Peyer's patch (tissue), 4 donors: Measurements from ENCODE around the gene RALGDS. TPM values are rescaled to one million over a fixed set of nuclear protein-coding genes. Genes with fewer than 3 reads are reported as not detected.
"Not testable (repeated sequence)": the region's sequence is repeated elsewhere in the genome, so short reads cannot be mapped to it uniquely, and the experiment has no call there.

ENCODE experiments used
- DNase-seq, 3 donors: peaks; one replicate each; pipeline ENCODE4 v3.0.0-alpha.2; 2017 to 2019
- H3K27ac ChIP-seq, 4 donors: fragments of 200-600 bp; sonication (generic); one replicate each; pipeline ENCODE4 v1.5.1; 2016 to 2019
- H3K27me3 ChIP-seq, 2 donors: fragments of 200-600 bp; sonication (generic); one replicate each; pipeline ENCODE4 v1.5.1; 2019
- H3K36me3 ChIP-seq, 3 donors: fragments of 200-600 bp; sonication (generic); one replicate each; pipeline ENCODE4 v1.5.1; 2016 to 2019
- H3K4me1 ChIP-seq, 4 donors: fragments of 200-600 bp; sonication (generic); one replicate each; pipeline ENCODE4 v1.5.1; 2016 to 2019
- H3K4me3 ChIP-seq, 4 donors: fragments of 200-600 bp; sonication (generic); 1 replicate in 3 of 4; 2 replicates in 1 of 4; pipeline ENCODE4 v1.5.1; 2016 to 2019; ENCODE audit warnings: mild to moderate bottlenecking in 1 of 4
- H3K9me3 ChIP-seq, 4 donors: fragments of 200-600 bp; sonication (generic); one replicate each; pipeline ENCODE4 v1.5.1; 2016 to 2019; ENCODE audit warnings: mild to moderate bottlenecking in 1 of 4
- POLR2A ChIP-seq, 2 donors: fragments of 450-650 bp; IDR thresholded peaks; one replicate each; pipeline ENCODE4 v1.5.1; 2017; ENCODE audit warnings: antibody characterized with exemption in 2 of 2, mild to moderate bottlenecking in 2 of 2, moderate library complexity in 2 of 2
- total RNA-seq, 4 donors: library from RNA; depleted of rRNA; stranded (reverse); fragments of >200 nt; gene quantifications; one replicate each; pipeline ENCODE4 v1.1.0, GENCODE V29; 2016
- TF ChIP-seq, protein P1 (sequence below), 6 experiments: fragments of 450-650 bp in 4 of 6; fragments of 200-600 bp in 2 of 6; sonication (generic) in 1 of 6; IDR thresholded peaks; one replicate each; pipeline ENCODE4 v1.5.1; 2017 to 2019; ENCODE audit warnings: antibody characterized with exemption in 6 of 6, mild to moderate bottlenecking in 3 of 6, moderate library complexity in 1 of 6

The RALGDS gene
- total RNA-seq, 4 donors from 2014 or later, result 53.1 to 237 (median 139) TPM

DNA sequence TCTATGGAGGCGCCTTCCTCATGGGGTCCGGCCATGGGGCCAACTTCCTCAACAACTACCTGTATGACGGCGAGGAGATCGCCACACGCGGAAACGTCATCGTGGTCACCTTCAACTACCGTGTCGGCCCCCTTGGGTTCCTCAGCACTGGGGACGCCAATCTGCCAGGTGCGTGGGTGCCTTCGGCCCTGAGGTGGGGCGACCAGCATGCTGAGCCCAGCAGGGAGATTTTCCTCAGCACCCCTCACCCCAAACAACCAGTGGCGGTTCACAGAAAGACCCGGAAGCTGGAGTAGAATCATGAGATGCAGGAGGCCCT is 56.0 kb downstream of the RALGDS start:
- peaks cover 0 to 12% (median 0%) of the 10 kb centered on the region in 4 donors for H3K4me1 ChIP-seq
- H3K4me3 ChIP-seq, result no peak overlapping the region
- no peaks in the 10 kb centered on the region for H3K27me3 ChIP-seq
- TF ChIP-seq POLR2A (IDR thresholded peaks at IDR 0.05), result no peak
- TF ChIP-seq, protein P1, sequence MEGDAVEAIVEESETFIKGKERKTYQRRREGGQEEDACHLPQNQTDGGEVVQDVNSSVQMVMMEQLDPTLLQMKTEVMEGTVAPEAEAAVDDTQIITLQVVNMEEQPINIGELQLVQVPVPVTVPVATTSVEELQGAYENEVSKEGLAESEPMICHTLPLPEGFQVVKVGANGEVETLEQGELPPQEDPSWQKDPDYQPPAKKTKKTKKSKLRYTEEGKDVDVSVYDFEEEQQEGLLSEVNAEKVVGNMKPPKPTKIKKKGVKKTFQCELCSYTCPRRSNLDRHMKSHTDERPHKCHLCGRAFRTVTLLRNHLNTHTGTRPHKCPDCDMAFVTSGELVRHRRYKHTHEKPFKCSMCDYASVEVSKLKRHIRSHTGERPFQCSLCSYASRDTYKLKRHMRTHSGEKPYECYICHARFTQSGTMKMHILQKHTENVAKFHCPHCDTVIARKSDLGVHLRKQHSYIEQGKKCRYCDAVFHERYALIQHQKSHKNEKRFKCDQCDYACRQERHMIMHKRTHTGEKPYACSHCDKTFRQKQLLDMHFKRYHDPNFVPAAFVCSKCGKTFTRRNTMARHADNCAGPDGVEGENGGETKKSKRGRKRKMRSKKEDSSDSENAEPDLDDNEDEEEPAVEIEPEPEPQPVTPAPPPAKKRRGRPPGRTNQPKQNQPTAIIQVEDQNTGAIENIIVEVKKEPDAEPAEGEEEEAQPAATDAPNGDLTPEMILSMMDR (IDR thresholded peaks at IDR 0.05), result no peak
- H3K36me3 ChIP-seq, result no peaks in the 10 kb centered on the region
- DNase-seq, result no peak
- H3K9me3 ChIP-seq, result no peaks in the 10 kb centered on the region
- no peak overlapping the region for H3K27ac ChIP-seq

DNA sequence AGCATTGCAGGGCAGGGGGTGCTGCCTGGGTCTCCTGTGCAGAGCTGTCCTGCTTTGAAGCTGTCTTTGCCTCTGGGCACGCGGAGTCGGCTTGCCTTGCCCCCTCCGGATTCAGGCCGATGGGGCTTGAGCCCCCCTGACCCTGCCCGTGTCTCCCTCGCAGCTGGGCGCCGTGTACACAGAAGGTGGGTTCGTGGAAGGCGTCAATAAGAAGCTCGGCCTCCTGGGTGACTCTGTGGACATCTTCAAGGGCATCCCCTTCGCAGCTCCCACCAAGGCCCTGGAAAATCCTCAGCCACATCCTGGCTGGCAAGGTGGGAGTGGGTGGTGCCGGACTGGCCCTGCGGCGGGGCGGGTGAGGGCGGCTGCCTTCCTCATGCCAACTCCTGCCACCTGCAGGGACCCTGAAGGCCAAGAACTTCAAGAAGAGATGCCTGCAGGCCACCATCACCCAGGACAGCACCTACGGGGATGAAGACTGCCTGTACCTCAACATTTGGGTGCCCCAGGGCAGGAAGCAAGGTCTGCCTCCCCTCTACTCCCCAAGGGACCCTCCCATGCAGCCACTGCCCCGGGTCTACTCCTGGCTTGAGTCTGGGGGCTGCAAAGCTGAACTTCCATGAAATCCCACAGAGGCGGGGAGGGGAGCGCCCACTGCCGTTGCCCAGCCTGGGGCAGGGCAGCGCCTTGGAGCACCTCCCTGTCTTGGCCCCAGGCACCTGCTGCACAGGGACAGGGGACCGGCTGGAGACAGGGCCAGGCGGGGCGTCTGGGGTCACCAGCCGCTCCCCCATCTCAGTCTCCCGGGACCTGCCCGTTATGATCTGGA is 56.6 kb downstream of the RALGDS start:
- Histone ChIP-seq H3K4me3 (no peak overlapping the region), H3K27me3 (no peaks in the 10 kb centered on the region), H3K36me3 (no peaks in the 10 kb centered on the region), H3K4me1 (peaks cover 0 to 17% (median 0%) of the 10 kb centered on the region in 4 donors), H3K27ac (no peak overlapping the region), H3K9me3 (no peaks in the 10 kb centered on the region)
- no peak for DNase-seq
- no peak for TF ChIP-seq POLR2A (IDR thresholded peaks at IDR 0.05)
- TF ChIP-seq, protein P1 (IDR thresholded peaks at IDR 0.05), result no peak

DNA sequence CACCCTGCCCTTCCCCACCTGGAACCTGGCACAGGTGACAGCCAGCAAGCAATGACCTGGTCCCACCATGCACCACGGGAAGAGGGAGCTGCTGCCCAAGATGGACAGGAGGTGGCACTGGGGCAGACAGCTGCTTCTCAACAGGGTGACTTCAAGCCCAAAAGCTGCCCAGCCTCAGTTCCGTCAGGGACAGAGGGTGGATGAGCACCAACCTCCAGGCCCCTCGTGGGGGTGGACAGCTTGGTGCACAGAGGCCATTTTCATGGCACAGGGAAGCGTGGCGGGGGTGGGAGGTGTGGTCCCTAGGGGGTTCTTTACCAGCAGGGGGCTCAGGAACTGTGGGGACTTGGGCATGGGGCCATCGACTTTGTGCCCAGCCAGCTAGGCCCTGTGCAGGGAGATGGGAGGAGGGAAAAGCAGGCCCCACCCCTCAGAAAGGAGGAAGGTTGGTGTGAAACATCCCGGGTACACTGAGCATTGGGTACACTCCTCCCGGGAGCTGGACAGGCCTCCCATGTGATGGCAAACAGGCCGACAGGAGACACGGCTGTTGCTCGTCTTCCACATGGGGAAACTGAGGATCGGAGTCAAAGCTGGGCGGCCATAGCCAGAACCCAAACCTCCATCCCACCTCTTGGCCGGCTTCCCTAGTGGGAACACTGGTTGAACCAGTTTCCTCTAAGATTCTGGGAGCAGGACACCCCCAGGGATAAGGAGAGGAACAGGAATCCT is 57.4 kb downstream of the RALGDS start:
- H3K27ac ChIP-seq, result no peak overlapping the region
- no peaks in the 10 kb centered on the region for H3K36me3 ChIP-seq
- H3K27me3 ChIP-seq, result no peaks in the 10 kb centered on the region
- TF ChIP-seq POLR2A (IDR thresholded peaks at IDR 0.05), result no peak
- TF ChIP-seq, protein P1 (IDR thresholded peaks at IDR 0.05), result no peak
- no peaks in the 10 kb centered on the region for H3K9me3 ChIP-seq
- H3K4me3 ChIP-seq, result no peak overlapping the region
- H3K4me1 ChIP-seq, result peaks cover 0 to 25% (median 0%) of the 10 kb centered on the region in 4 donors
- DNase-seq, result no peak

DNA sequence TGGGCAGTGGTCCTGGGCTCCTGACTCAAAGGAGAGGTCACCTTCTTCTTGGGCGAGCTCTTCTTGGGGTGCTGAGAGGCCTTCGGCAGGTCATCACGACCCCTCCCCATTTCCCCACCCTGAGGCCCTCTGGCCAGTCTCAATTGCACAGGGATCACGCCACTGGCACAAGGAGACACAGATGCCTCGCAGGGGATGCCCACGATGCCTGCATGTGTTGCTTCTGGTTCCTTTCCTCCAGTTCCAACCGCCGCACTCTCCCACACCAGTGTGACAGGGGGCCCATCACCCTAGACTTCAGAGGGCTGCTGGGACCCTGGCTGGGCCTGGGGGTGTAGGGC is 57.9 kb downstream of the RALGDS start:
- H3K27ac ChIP-seq, result no peak overlapping the region
- H3K36me3 ChIP-seq, result no peaks in the 10 kb centered on the region
- peaks cover 0 to 29% (median 0%) of the 10 kb centered on the region in 4 donors for H3K4me1 ChIP-seq
- DNase-seq, result no peak
- TF ChIP-seq POLR2A (IDR thresholded peaks at IDR 0.05), result no peak
- TF ChIP-seq, protein P1 (IDR thresholded peaks at IDR 0.05), result no peak
- H3K9me3 ChIP-seq, result no peaks in the 10 kb centered on the region
- no peaks in the 10 kb centered on the region for H3K27me3 ChIP-seq
- H3K4me3 ChIP-seq, result no peak overlapping the region

DNA sequence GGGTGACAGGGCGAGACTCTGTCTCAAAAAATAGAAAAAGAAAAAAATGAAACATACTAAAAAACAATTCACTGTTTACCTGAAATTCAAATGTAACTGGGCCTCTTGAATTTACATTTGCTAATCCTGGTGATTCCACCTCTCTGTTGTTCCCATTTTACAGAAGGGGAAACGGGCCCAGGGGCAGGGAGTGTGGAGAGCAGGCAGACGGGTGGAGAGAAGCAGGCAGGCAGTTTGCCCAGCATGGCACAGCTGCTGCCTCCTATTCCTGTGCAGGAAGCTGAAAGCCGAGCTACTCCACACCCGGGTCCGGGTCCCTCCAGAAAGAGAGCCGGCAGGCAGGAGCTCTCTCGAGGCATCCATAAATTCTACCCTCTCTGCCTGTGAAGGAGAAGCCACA is 58.5 kb downstream of the RALGDS start:
- not testable (repeated sequence) for H3K27ac ChIP-seq, H3K4me3 ChIP-seq, H3K27me3 ChIP-seq, H3K9me3 ChIP-seq, DNase-seq, H3K36me3 ChIP-seq
- H3K4me1 ChIP-seq, result peaks cover 0 to 29% (median 0%) of the 10 kb centered on the region in 4 donors

DNA sequence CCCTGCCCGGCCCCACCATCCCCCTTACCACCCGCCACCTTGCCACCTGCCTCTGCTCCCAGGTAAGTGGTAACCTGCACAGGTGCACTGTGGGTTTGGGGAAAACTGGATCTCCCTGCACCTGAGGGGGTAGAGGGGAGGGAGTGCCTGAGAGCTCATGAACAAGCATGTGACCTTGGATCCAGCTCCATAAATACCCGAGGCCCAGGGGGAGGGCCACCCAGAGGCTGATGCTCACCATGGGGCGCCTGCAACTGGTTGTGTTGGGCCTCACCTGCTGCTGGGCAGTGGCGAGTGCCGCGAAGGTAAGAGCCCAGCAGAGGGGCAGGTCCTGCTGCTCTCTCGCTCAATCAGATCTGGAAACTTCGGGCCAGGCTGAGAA is 59.3 kb downstream of the RALGDS start, which contains the start of gene CEL:
Gene CEL, plus strand, starts transcription at position 218 of the 382 bp plus-strand sequence. Its CDS starts 22 bp downstream, at position 240.
- H3K9me3 ChIP-seq, H3K36me3 ChIP-seq, H3K4me3 ChIP-seq, H3K27me3 ChIP-seq: not testable (repeated sequence)
- peaks cover 0 to 32% (median 0%) of the 10 kb centered on the region in 4 donors for H3K4me1 ChIP-seq
- DNase-seq, result peak in 1 of 3 donors; percentile 70
- peak within 1 kb of the TSS in 2 of 4 donors; percentile 22 to 66 for H3K27ac ChIP-seq

DNA sequence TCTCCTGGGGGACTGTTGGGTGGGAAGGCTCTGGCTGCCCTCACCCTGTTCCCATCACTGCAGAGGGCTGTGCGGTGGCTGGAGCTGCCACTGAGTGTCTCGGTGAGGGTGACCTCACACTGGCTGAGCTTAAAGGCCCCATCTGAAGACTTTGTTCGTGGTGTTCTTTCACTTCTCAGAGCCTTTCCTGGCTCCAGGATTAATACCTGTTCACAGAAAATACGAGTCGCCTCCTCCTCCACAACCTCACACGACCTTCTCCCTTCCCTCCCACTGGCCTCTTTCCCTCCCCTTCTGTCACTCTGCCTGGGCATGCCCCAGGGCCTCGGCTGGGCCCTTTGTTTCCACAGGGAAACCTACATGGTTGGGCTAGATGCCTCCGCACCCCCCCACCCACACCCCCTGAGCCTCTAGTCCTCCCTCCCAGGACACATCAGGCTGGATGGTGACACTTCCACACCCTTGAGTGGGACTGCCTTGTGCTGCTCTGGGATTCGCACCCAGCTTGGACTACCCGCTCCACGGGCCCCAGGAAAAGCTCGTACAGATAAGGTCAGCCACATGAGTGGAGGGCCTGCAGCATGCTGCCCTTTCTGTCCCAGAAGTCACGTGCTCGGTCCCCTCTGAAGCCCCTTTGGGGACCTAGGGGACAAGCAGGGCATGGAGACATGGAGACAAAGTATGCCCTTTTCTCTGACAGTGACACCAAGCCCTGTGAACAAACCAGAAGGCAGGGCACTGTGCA is 59.8 kb downstream of the RALGDS start:
- H3K36me3 ChIP-seq, result peaks cover 0 to 14% (median 0%) of the 10 kb centered on the region in 3 donors
- peaks cover 0 to 35% (median 0%) of the 10 kb centered on the region in 4 donors for H3K4me1 ChIP-seq
- peak overlapping the region in 2 of 4 donors; percentile 22 to 66 for H3K27ac ChIP-seq
- peak in 1 of 3 donors; percentile 48 for DNase-seq
- H3K4me3 ChIP-seq, H3K9me3 ChIP-seq, H3K27me3 ChIP-seq: not testable (repeated sequence)
